Measurements from ENCODE around the gene DSCAML1.

DSCAML1 gene

DNA sequence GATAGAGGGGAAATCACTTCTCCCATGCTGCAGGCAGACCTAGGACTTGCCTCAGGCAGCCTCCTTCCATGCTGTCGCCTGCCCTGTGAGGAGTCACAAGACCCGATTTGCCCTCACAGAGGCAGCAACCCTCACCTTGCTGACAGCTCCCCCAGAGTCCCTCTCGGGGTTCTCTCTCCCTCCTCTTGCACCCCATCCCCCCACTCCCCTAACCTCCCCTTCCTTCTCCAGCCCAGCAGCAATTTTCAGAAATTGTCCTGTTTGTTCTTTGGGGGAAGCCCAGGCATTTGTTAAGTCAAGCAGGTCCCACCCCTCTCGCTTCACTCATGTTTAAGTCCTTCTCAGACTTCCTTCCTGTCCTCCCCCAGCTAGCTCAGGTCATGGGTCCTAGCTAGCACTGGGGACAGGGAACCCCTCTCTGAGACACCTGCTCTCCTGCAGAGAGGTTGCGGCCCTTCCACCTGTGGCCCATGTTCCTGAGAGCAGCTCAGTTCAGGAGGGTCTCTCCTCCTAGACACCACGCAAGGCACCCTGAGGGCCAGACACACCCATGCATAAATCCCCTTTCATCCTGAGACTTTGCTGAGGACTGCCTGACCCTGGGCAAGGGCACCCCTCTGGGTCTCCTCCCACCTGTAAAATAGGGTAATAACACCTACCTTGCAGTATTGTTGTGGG is 33.8 kb upstream of the DSCAML1 start:
- no peak for DNase-seq (ENCODE audit: low spot score)

GRCh38 chr11:117830072-117830471 is 33.1 kb upstream of the DSCAML1 start:
- DNase-seq (ENCODE audit: low spot score): no peak

GRCh38 chr11:117829369-117829725 is 32.3 kb upstream of the DSCAML1 start:
- no peak for DNase-seq (ENCODE audit: low spot score)

DNA sequence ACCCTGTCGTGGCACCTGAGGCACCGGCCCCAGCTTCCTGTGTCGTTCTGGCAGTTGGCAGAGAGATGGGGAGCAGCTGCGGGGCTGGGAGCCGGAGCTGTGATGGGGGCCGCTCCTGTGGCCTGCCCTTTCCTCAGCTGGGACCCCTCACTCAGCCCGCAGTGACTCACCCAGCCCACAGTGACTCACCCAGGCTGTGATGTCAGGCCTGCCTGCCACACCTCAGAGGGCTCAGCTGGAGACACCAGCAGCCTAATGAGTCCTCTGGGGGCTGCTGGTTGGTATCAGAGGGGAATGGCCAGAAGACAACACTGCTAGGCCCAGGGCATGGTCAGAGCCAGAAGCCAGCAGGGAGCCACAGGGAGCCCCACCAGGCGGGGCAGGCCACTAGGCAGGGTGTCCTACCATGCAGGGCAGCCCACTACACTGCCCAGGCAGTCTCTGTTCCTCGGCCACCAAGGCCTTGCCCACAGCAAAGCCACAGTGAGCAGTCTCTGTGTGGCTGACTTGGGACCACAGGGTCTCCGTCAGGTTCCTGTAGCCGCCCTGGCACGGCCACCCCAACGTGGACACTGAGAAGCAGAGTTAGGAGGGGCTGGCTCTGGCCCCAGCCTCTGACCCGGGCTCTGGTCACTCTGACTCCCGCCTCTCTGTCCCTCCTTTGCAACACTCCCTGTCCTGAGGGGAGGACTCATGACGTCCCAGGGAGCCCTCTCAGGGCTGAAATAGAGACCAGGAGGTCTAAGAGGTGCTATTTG is 31.8 kb upstream of the DSCAML1 start:
- peak; percentile 61 for DNase-seq (ENCODE audit: low spot score)

DNA sequence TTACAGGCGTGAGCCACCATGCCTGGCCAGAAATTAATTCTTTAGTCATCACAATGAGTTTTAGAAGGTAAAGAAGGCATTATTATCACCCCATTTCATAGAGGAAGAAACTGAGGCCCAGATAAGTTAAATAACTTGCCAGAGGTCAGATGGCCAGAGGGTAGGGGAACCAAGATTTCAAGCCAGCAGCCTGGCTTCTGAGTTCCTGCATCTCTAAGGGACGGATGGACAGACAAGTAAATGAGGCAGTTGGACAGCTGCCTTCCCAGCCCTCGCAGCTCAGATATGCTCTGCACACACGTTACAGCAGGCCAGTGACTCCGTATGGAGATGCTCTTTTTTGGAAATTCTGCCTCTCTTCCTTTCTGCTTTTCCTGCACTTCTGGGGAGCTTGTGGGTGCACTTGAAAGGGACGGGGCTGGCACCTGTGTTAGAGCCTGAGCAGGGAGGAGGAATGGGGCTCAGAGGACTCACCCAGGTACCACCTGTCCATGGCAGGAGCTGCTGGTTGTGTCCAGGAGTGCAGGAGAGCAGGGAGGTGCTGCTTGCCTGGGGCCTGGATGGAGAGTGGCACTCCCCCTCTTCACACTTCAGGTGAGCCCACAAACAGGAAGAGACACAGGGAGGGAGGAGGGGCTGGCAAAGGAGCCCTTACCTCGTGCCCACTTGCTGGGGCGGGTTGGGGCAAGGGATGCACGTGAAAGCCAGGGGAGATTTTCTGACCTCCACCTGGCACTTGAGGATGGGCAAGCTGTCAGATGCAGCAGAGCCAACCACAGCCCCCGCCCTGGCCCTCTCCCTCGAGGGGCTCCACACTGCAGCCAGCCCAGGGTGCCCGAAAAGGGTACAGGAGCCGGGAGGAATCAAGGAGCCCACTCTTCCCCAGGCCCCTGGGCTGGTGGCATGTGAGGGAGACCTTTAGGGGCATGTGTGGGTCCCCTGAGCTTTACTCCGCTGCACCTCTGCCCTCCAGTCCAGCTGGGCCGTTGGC is 30.8 kb upstream of the DSCAML1 start:
- no peak for DNase-seq (ENCODE audit: low spot score)

DNA sequence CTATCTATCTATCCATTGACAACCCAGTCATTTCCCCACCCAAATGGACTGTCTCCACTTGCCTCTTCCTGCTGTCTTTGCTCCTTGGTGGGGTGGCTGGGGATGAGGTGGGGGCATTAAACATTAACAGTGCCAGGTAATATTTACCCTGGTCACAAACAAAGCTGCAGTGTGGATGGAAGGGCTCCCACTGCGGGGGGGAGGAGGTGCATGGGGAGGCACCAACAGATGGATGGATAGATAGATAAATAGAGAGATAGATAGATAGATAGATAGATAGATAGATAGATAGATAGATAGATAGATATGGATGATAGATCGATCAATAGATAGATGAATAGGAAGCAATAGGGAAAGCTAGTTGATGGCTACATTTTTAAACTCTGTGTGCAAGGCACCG is 29.8 kb upstream of the DSCAML1 start:
- no peak for DNase-seq (ENCODE audit: low spot score)

GRCh38 chr11:117826190-117826570 is 29.2 kb upstream of the DSCAML1 start:
- no peak for DNase-seq (ENCODE audit: low spot score)

GRCh38 chr11:117825538-117826189 is 28.6 kb upstream of the DSCAML1 start:
- DNase-seq (ENCODE audit: low spot score): no peak

GRCh38 chr11:117824571-117825537 is 27.8 kb upstream of the DSCAML1 start, which contains the start of gene FXYD2:
Gene FXYD2, minus strand, starts transcription at chr11:117824744. Its CDS starts 66 bp downstream, at chr11:117824678.
- no peak for DNase-seq (ENCODE audit: low spot score)

DNA sequence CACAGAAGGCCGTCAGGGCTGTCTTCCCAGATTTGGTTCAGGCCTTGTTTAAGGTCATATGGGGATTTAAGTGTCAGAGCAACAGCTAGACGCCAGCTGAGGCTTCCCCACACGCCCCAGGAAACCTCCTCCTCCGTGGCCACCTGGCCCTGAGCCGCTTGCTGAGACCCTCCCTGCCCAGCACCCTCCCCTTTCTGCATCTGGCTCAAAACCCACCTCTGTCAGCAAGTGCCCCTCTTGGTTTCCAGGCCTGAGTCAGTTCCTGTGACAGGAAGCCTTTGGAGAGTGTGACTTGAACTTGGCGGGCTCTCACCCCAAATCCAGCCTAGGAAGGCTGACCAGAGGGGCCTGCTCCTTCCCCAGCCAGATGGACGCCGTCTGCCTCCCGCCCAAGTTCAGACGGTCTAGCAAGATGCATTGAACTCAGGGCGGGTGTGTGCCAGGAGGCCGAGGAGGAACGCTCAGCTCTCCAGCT is 27.0 kb upstream of the DSCAML1 start:
- DNase-seq (ENCODE audit: low spot score): no peak

GRCh38 chr11:117823294-117823945 is 26.4 kb upstream of the DSCAML1 start:
- DNase-seq (ENCODE audit: low spot score): no peak

DNA sequence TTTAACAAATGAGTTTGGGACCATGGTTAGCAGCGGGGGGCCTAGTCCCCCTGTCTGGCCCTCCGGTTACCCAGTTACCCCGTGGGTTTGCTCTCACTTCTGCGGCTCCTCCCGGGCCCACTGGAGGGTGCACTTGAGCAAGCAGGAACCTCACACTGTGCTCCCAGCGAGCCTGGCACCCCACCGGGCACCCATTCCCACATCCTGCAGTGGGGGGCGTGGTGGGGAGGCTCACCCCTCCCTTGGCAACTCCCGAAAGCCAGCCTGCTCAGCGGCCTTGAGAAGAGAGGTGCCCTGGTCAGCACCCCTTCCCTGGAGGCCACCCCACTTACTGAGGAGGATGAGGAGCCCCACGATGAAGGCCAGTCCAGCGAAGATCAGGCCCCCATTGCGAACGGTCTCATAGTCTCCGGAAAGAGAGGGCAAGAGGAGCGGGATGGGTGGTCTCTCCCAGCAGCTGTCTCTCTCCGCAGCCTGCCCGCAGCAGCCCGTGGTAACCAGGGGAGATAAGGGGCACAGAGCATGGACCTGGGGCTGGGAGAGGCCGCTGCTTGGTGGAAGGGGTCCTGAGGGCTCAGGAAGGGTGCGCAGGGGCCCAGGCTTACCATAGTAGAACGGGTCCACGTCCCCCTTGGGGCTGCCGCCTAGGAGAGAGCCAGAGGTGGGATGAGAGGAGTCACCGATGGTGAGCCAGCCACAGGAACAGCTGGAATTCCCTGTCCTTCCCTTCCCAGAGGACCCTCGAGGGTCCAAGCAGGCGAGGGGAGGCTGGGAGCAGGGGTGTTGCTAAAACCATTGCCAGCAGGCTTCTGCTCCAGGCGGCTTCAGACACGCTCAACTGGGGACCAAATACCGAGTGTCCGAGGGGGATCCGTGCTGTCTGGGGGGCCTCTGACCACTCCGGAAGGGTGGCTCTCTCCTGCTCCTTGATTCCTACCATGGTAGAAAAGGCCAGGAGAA is 25.3 kb upstream of the DSCAML1 start:
- peak; percentile 38 for DNase-seq (ENCODE audit: low spot score)

- DNase-seq (ENCODE audit: low spot score): no peak
These were observed 24.4 kb upstream of the DSCAML1 start for GRCh38 chr11:117821431-117821830.

DNA sequence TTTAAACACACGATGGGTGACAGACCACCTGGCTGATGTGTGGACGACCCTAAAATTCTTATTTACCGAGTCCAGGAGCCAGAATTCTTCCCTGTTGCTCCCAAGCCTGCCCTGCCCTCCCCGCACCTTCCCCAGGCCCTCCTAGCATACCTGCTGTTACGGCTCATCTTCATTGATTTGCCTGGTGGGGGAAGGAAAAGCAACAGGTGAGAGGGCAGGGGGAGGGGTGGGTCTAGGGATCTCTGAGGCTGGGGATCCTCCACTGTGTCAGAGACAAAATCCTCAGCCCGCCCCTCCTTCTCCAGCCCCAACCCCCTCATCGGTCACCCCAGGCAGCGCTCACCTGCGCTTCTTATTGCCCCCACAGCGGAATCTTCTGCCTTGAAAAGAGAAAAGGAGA is 23.5 kb upstream of the DSCAML1 start:
- DNase-seq (ENCODE audit: low spot score): no peak

GRCh38 chr11:117820071-117820470 is 23.1 kb upstream of the DSCAML1 start:
- DNase-seq (ENCODE audit: low spot score): no peak

DNA sequence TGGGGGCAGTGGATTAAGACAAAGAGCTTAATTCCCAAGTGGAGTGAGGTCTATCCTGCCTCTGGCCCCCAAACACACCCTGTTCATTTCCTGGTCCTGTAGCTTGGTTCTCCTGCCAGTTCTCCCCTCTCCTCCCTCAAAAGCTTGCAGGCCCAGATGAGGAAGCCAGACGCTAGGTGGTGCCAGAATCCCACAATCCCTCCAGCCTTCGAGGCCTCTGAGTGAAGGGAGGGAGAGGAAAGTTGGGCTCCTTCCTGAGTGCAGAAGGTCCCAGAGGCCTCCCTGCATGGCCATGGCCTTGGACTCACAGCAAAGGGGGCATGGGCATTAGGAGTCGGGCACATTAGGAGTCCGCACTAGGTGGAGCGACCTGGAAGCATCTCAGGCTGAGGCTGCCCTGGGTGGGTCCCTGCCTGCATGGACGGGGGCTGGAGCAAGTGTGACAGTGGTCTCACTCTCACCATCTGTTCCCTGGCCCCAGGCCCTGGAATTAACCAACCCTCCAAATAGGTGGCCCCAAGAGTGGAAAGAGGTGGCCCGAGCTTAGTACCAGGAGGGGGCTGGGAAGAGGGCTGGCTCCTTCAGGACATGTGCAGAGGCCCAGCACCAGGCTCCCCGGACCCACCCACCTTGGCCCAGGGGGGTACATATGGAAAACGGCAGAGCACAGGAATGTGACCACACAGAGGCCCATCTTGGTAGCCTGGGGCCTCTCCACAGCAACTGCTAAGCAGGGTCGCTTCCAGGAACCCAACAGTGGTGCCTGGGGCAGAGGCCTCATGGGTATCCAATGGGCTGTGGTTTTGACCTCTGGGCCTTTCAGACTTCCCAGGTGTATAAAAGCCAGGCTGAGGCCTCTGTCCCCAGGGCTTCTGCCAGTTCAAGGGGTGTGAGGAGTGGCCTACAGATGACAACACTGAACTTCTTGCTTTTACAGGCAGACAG is 22.4 kb upstream of the DSCAML1 start:
- DNase-seq (ENCODE audit: low spot score): peak; percentile 59

DNA sequence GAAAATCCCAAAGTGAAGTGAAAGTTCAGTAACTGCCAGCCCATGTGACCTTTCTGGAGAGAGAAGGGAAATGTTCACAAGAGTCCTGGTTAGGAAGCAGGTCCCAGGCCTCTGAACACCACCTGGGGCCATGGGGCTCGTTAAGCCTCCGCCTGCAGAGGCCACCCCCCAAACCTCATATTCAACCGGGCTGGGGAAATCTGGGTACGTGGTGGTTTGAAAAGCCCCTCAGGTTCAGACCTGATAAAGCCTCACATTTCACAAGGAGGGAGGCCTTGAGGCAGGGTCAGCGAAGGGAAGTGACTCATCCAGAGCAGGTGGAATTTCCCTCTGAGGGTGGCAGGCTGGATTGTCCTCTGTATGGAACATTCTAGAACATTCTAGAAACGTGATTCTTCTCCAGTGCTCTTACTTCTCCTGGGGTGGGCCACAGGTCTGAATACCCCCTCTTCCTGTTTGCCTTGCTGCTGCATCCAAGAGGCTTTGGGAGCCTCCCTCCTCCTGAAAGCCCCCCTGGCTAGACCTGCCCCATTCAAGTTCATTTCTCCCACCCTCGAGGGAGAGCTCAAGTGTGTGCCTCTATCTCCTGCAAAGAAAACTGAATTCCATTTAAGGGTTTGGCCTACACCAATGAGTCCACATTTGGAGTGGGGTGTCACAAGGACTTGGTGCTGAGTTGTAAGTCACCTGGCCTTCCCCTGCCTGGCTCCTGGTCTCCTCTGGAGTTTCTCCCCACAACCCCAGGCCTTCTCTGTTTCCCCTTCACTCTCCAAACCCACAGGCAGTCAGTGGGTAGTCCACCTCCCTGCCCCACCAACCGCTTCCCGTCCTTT is 21.2 kb upstream of the DSCAML1 start:
- no peak for DNase-seq (ENCODE audit: low spot score)

Measured in AG08395 (cell line).